Psoas muscle (tissue), 8 donors: ENCODE measurements around the gene KCNH2. TPM values are rescaled to one million over a fixed set of nuclear protein-coding genes. Genes with fewer than 3 reads are reported as not detected.
A peak's percentile ranks its signal among the peaks of the same experiment; 100 is the strongest.

ENCODE experiments used
- ATAC-seq, 4 donors: fragments of 200-7000 bp; cut with Tn5 transposase; one replicate each; pipeline ENCODE4 v1.9.1; 2020; ENCODE audit warnings: moderate library complexity in 3 of 4, mild to moderate bottlenecking in 2 of 4
- DNase-seq, 2 donors: peaks; one replicate each; pipeline ENCODE4 v3.0.0-alpha.2; 2020
- H3K27ac ChIP-seq: fragments of 200-600 bp; one replicate; pipeline ENCODE4 v1.8.0; 2022
- H3K27me3 ChIP-seq, 3 donors: fragments of 200-600 bp in 1 of 3; one replicate each; pipeline versions ENCODE4 v1.6.1 to v1.8.0; 2013 to 2022; ENCODE audit warnings: low read length in 2 of 3, mild to moderate bottlenecking in 2 of 3, moderate library complexity in 1 of 3; ENCODE audit not compliant: insufficient read depth in 3 of 3
- H3K36me3 ChIP-seq, 2 donors: fragments of 200-600 bp in 1 of 2; one replicate each; pipeline versions ENCODE4 v1.6.1 to v1.8.0; 2013 to 2022; ENCODE audit warnings: low read depth in 1 of 2, mild to moderate bottlenecking in 1 of 2, moderate library complexity in 1 of 2; ENCODE audit not compliant: insufficient read depth in 1 of 2
- H3K4me1 ChIP-seq: fragments of 200-600 bp; one replicate; pipeline ENCODE4 v1.8.0; 2022
- H3K4me3 ChIP-seq: fragments of 200-600 bp; one replicate; pipeline ENCODE4 v1.8.0; 2022; ENCODE audit warnings: mild to moderate bottlenecking
- H3K9me3 ChIP-seq: fragments of 200-600 bp; one replicate; pipeline ENCODE4 v1.8.0; 2022
- CTCF ChIP-seq: fragments of 200-600 bp; IDR thresholded peaks from one replicate; pipeline ENCODE4 v1.8.0; 2022; ENCODE audit warnings: antibody characterized with exemption
- WGBS, 3 donors: extraction: QIAGEN DNeasy Blood & Tissue Kit; methylation state at CpG; one replicate each; pipeline versions ENCODE4 v1.1.6 to v1.1.7; 2013; 5-methylcytosine and 5-hydroxymethylcytosine counted together
- intact Hi-C, 2 donors: fragments of 100-400 bp; cut with DNase I; formaldehyde crosslinking; loops; one replicate each; pipeline versions ENCODE4 v1.11.0 to v1.14.2; 2022
- polyA plus RNA-seq, 3 donors: library from polyadenylated mRNA; stranded (reverse); fragments of 200-250 nt; gene quantifications; one replicate each; pipeline ENCODE4 v1.2.3, GENCODE V29; 2013
- total RNA-seq, 4 donors: library from RNA; stranded (reverse); fragmentation: NEBNext Ultra II Directional in 2 of 4; extraction: Animal tissue kit (Norgen Biotek cat#: 25700) in 2 of 4; gene quantifications; one replicate each; pipeline versions ENCODE4 v1.2.1 to v1.2.4, GENCODE V29; 2021 to 2023
- donor health status: healthy with polysubstance abuse.
- donor health status: DM: no; HTN: no; CAD: no; lungs with moderate emphysema.
- donor health status: Bipolar disorder and iron deficiency.
- donor health status: healthy.
- donor health status: DM: yes; HTN: yes; CAD: no.
- donor health status: DM: no; HTN: no; CAD: no.
- donor health status: DM: no; HTN: no; CAD: no.
- donor health status: DM: yes; HTN: yes; CAD: no.

KCNH2 gene
- total and polyA plus RNA-seq, 7 donors: 0.18 to 0.48 (median 0.22) TPM

GRCh38 chr7:150937848-150938561 is 40.1 kb downstream of the KCNH2 start:
- 19 to 25% (median 22%) methylated on average over 15 of the region's 15 CpGs for WGBS, 3 donors

GRCh38 chr7:150936018-150936417 is 42.1 kb downstream of the KCNH2 start:
- Histone ChIP-seq H3K36me3 (no peaks in the 10 kb centered on the region), H3K27me3 (peaks cover 0 to 26% (median 3%) of the 10 kb centered on the region in 3 donors), H3K9me3 (no peaks in the 10 kb centered on the region), H3K27ac (no peak overlapping the region), H3K4me1 (no peaks in the 10 kb centered on the region), H3K4me3 (no peak overlapping the region)
- no peak for TF ChIP-seq CTCF
- intact Hi-C loops: no loop called here
- WGBS, 3 donors: 86 to 92% (median 89%) methylated on average over 9 of the region's 9 CpGs
- no peak for ATAC-seq
- no peak for DNase-seq

More at GRCh38 chr7:150937848-150938561, 40.1 kb downstream of the KCNH2 start:
- ATAC-seq (no peak), DNase-seq (peak in 1 of 2 donors; percentile 50)
- Histone ChIP-seq H3K4me3 (no peak overlapping the region), H3K9me3 (no peaks in the 10 kb centered on the region), H3K4me1 (no peaks in the 10 kb centered on the region), H3K27me3 (peaks cover 0 to 13% (median 3%) of the 10 kb centered on the region in 3 donors), H3K27ac (no peak overlapping the region), H3K36me3 (no peaks in the 10 kb centered on the region)
- TF ChIP-seq CTCF: no peak
- intact Hi-C loops: no loop called here

GRCh38 chr7:150935149-150935548 is 43.0 kb downstream of the KCNH2 start:
- Histone ChIP-seq H3K4me3 (no peak overlapping the region), H3K36me3 (no peaks in the 10 kb centered on the region), H3K9me3 (no peaks in the 10 kb centered on the region), H3K27ac (no peak overlapping the region), H3K4me1 (no peaks in the 10 kb centered on the region), H3K27me3 (peaks cover 0 to 27% (median 3%) of the 10 kb centered on the region in 3 donors)
- DNase-seq (no peak), ATAC-seq (no peak)
- WGBS, 3 donors: 71 to 85% (median 80%) methylated on average over 4 of the region's 4 CpGs
- TF ChIP-seq CTCF: no peak
- intact Hi-C loops: no loop called here

GRCh38 chr7:150934045-150934766 is 43.9 kb downstream of the KCNH2 start:
- no peaks in the 10 kb centered on the region for H3K9me3 ChIP-seq
- intact Hi-C loops: no loop called here
- no peak overlapping the region for H3K27ac ChIP-seq
- WGBS, 3 donors: 88 to 94% (median 92%) methylated on average over 6 of the region's 6 CpGs
- ATAC-seq (no peak), DNase-seq (no peak)
- H3K36me3 ChIP-seq: no peaks in the 10 kb centered on the region
- no peak overlapping the region for H3K4me3 ChIP-seq
- H3K4me1 ChIP-seq: no peaks in the 10 kb centered on the region
- no peak for TF ChIP-seq CTCF
- peaks cover 0 to 23% (median 3%) of the 10 kb centered on the region in 3 donors for H3K27me3 ChIP-seq
